Upper lobe of right lung (tissue), 1 donor: Measurements from ENCODE around the gene RPTOR. TPM values are rescaled to one million over a fixed set of nuclear protein-coding genes. Genes with fewer than 3 reads are reported as not detected.

ENCODE experiments used
- ATAC-seq: fragments of 200-7000 bp; cut with Tn5 transposase; one replicate; pipeline ENCODE4 v1.9.1; 2020; ENCODE audit warnings: mild to moderate bottlenecking, moderate library complexity
- DNase-seq: peaks from one replicate; pipeline ENCODE4 v3.0.0-alpha.2; 2020
- H3K27ac ChIP-seq: fragments of 200-600 bp; one replicate; pipeline ENCODE4 v1.8.0; 2022
- H3K27me3 ChIP-seq: fragments of 200-600 bp; one replicate; pipeline ENCODE4 v1.8.0; 2022; ENCODE audit warnings: mild to moderate bottlenecking
- H3K36me3 ChIP-seq: fragments of 200-600 bp; one replicate; pipeline ENCODE4 v1.8.0; 2022
- H3K4me1 ChIP-seq: fragments of 200-600 bp; one replicate; pipeline ENCODE4 v1.8.0; 2022
- H3K4me3 ChIP-seq: fragments of 200-600 bp; one replicate; pipeline ENCODE4 v1.8.0; 2022; ENCODE audit warnings: mild to moderate bottlenecking
- H3K9me3 ChIP-seq: fragments of 200-600 bp; one replicate; pipeline ENCODE4 v1.8.0; 2022
- CTCF ChIP-seq: fragments of 200-600 bp; IDR thresholded peaks from one replicate; pipeline ENCODE4 v1.8.0; 2022; ENCODE audit warnings: antibody characterized with exemption
- intact Hi-C: fragments of 100-400 bp; cut with DNase I; formaldehyde crosslinking; loops from one replicate; pipeline ENCODE4 v1.11.0; 2022
- total RNA-seq: library from RNA; stranded (reverse); fragmentation: NEBNext Ultra II Directional; extraction: Animal tissue kit (Norgen Biotek cat#: 25700); gene quantifications from one replicate; pipeline ENCODE4 v1.2.1, GENCODE V29; 2021
- donor health status: DM: no; HTN: yes; CAD: no; lungs with severe emphysema.

The RPTOR gene
- total RNA-seq, 1 donor from 2014 or later, result 35.4 TPM

DNA sequence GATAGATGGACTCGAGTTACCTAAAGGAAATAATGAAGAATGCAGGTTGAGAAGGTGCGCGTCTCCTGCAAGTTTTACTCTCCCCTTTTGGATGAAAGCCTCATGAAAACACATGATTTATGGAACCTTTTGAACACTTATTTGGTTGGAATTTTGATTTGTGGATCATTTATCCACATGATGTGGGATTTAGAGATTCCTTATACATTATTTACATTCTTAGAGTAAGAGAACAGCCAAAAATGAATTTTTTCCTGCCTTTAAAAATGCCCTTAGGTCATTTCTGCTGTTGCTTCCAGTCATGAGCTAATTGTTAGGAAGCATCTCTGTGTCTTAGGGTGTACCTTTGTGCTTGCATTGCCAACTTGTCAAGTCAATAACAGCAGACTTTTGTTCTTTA lies 99.9 kb downstream of the RPTOR start:
- Histone ChIP-seq H3K4me1 (peaks cover 5% of the 10 kb centered on the region), H3K27ac (no peak overlapping the region), H3K27me3 (no peaks in the 10 kb centered on the region), H3K4me3 (no peak overlapping the region), H3K9me3 (no peaks in the 10 kb centered on the region), H3K36me3 (no peaks in the 10 kb centered on the region)
- DNase-seq, result no peak
- TF ChIP-seq CTCF, result no peak
- ATAC-seq, result no peak
- intact Hi-C loops, result no loop called here

DNA sequence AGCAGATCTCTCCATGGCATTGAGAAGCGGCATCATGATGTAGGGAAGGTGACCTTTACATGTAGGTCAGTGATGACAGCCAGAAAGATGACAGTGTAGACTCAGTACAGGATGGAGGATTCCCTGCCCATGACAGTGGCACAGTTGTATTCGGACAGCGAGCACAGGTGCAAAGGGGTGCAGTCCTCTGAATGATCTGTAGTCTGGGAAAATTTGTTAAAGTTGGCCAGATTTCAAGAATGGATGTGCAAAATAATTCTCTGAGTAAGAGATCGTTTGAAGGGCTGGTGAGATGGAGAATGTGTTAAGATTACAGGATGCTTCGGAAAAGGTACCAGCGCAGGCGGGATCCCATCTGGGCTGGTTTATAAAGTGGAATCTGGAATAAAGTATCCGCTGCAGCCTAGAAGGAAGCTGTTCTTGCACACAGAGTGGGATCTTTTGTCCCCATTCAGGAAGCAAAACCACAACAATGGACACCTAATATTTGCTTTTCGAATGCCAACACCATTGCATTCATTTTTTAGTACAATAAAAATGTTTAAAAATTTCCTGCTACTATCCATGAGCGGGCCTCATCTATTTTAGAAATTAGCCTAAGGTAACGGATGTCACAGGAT lies 101.2 kb downstream of the RPTOR start:
- TF ChIP-seq CTCF, result no peak
- intact Hi-C loops, result no loop called here
- no peaks in the 10 kb centered on the region for H3K27me3 ChIP-seq
- DNase-seq (no peak), ATAC-seq (no peak)
- no peaks in the 10 kb centered on the region for H3K9me3 ChIP-seq
- peaks cover 12% of the 10 kb centered on the region for H3K4me1 ChIP-seq
- H3K36me3 ChIP-seq, result no peaks in the 10 kb centered on the region
- H3K27ac ChIP-seq, result no peak overlapping the region
- H3K4me3 ChIP-seq, result no peak overlapping the region

DNA sequence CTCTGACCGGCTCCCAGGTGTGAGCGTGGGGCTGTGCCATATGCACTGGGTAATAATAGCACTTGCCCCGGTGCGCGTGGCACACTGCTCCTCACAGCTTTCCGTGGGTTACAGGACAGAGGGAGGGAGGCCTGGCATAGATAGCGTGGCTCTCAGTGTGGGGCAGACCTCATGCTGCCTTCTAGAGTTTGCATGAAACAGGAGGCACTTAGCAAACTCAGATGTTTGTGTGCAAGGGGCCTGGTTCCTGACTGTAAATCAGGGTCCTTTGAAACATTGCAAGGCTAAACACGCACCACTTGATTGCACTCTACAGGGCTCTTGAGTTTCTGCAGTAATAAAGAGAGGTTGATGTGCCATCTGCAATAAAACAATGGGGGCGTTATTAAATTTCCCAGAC lies 101.7 kb downstream of the RPTOR start:
- TF ChIP-seq CTCF, result no peak
- H3K27ac ChIP-seq, result no peak overlapping the region
- intact Hi-C loops, result no loop called here
- no peaks in the 10 kb centered on the region for H3K9me3 ChIP-seq
- H3K4me3 ChIP-seq, result no peak overlapping the region
- no peaks in the 10 kb centered on the region for H3K36me3 ChIP-seq
- peaks cover 12% of the 10 kb centered on the region for H3K4me1 ChIP-seq
- DNase-seq (no peak), ATAC-seq (no peak)
- H3K27me3 ChIP-seq, result no peaks in the 10 kb centered on the region

DNA sequence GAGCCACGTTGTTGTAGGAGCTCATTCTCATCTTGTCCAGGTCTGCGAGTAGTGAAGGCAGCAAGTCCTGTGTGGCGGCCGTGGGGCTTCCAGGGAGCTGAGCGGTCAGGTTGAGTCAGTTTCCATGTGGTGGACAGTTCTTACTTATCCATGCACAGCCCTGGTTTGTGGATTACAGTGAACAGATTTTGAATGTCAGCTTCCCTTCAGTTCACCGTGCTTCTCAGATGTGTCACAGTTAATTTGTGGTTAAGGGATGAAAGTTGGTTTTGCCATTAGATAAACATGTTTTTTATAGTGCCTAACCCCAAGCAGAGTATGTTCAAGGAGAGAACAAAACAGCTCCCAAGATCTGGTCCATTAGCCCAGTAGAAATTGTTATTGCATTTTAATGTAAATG lies 103.1 kb downstream of the RPTOR start:
- intact Hi-C loops, result no loop called here
- Histone ChIP-seq H3K4me3 (no peak overlapping the region), H3K9me3 (no peaks in the 10 kb centered on the region), H3K27me3 (no peaks in the 10 kb centered on the region), H3K27ac (no peak overlapping the region), H3K4me1 (peaks cover 12% of the 10 kb centered on the region), H3K36me3 (no peaks in the 10 kb centered on the region)
- no peak for DNase-seq
- no peak for ATAC-seq
- TF ChIP-seq CTCF, result no peak

GRCh38 chr17:80649200-80649644 lies 104.6 kb downstream of the RPTOR start:
- Histone ChIP-seq H3K36me3 (no peaks in the 10 kb centered on the region), H3K9me3 (no peaks in the 10 kb centered on the region), H3K4me3 (no peak overlapping the region), H3K27me3 (no peaks in the 10 kb centered on the region), H3K4me1 (peaks cover 12% of the 10 kb centered on the region), H3K27ac (no peak overlapping the region)
- DNase-seq, result no peak
- no peak for ATAC-seq
- intact Hi-C loops, result no loop called here
- TF ChIP-seq CTCF, result no peak
